ENCODE results near the gene MYEF2. TPM values are rescaled to one million over a fixed set of nuclear protein-coding genes. Genes with fewer than 3 reads are reported as not detected.

MYEF2 gene
- total RNA-seq, 1 experiment from 2014 or later = 112 TPM

DNA sequence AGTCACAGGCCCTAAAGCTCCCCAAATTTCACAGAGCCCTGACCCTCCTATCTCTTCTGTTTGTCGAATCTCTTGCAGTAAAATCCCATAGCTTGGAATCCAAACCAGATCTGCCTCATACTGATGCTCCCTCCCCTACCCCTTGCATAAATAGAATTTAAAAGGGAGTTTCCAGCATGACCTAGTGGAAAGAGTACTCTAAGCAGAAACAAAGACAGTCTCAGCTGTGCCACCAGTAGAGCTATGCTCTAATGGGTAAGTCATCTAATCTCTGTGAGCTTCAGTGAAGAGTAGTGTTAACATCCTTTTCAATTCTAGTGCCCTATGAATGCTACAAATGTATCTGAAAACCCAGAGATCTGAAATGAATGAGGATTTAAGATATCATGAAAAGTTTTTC is 24.0 kb upstream of the MYEF2 start:
- DNase-seq (ENCODE audit: low spot score) = no peak
- intact Hi-C loops (cut with micrococcal nuclease; ENCODE audit: unreplicated experiment) = no loop called here
- Histone ChIP-seq H3K36me3 (ENCODE audit: insufficient read depth, low read length, poor library complexity, severe bottlenecking) (no peaks in the 10 kb centered on the region), H3K9me3 (ENCODE audit: low read depth, low read length, poor library complexity, severe bottlenecking) (no peaks in the 10 kb centered on the region), H3K27me3 (replicated peaks; ENCODE audit: insufficient read depth, low read depth, low read length, poor library complexity) (peaks cover 47% of the 10 kb centered on the region), H3K4me3 (ENCODE audit: low read depth, low read length, poor library complexity, severe bottlenecking) (no peak overlapping the region), H3K4me1 (ENCODE audit: insufficient read depth, low read length, poor library complexity, severe bottlenecking) (no peaks in the 10 kb centered on the region), H3K27ac (ENCODE audit: low read depth, low read length, poor library complexity, severe bottlenecking) (no peak overlapping the region)
- CTCF ChIA-PET = no interaction called here
- POLR2A ChIA-PET (ENCODE audit: low non-redundant PET) = no interaction called here
- no TSS peak for BruUV-seq (replicated peaks)
- TF ChIP-seq, protein P1, sequence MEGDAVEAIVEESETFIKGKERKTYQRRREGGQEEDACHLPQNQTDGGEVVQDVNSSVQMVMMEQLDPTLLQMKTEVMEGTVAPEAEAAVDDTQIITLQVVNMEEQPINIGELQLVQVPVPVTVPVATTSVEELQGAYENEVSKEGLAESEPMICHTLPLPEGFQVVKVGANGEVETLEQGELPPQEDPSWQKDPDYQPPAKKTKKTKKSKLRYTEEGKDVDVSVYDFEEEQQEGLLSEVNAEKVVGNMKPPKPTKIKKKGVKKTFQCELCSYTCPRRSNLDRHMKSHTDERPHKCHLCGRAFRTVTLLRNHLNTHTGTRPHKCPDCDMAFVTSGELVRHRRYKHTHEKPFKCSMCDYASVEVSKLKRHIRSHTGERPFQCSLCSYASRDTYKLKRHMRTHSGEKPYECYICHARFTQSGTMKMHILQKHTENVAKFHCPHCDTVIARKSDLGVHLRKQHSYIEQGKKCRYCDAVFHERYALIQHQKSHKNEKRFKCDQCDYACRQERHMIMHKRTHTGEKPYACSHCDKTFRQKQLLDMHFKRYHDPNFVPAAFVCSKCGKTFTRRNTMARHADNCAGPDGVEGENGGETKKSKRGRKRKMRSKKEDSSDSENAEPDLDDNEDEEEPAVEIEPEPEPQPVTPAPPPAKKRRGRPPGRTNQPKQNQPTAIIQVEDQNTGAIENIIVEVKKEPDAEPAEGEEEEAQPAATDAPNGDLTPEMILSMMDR (conservative IDR thresholded peaks at IDR 0.05; ENCODE audit: low read depth, low read length) = no peak
- TF ChIP-seq EZH2 (IDR thresholded peaks at IDR 0.05; ENCODE audit: borderline replicate concordance, low read depth, low read length, poor library complexity, severe bottlenecking) = no peak

DNA sequence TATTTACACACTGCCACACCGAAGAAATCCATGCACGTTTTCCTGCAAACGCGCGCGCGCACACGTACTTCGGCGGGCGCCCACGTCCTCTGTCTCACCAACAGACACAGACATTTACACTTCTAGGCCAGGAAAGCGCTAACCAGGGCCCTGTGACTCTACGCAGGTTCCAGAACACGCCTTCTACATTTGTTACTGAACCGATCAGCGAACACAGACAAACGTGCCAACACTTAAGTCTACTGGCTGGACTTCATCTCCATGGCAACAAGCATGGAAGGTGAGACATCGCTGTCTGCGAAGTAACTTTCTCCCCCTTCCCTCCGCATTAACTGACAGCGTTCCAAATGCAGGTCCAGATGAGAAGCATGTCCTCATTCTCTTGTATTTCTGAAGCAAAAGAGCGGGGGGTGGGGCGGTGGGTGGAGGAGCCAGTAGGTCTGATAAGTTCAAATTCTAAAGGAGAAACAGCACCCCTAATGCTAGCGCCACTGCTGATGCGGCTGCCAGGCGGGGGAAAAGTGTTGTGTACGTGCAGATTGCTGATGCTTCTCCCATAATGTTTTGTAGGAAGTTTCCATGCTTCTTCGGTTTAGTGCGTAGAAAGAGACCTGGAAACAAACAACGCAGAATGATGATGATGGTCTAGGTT is 13.6 kb upstream of the MYEF2 start, which contains the start of gene CTXN2:
TSS of gene CTXN2 (plus strand) at position 92 of the 652 bp plus-strand sequence. CDS start 9,636 bp downstream, outside the sequence.
- no peak within 1 kb of the TSS for H3K4me3 ChIP-seq (ENCODE audit: low read depth, low read length, poor library complexity, severe bottlenecking)
- no TSS peak for BruUV-seq (replicated peaks)
- TF ChIP-seq, protein P1 (conservative IDR thresholded peaks at IDR 0.05; ENCODE audit: low read depth, low read length) = no peak
- no peak for TF ChIP-seq EZH2 (IDR thresholded peaks at IDR 0.05; ENCODE audit: borderline replicate concordance, low read depth, low read length, poor library complexity, severe bottlenecking)
- intact Hi-C loops (cut with micrococcal nuclease; ENCODE audit: unreplicated experiment) = no loop called here
- no peak within 1 kb of the TSS for H3K27ac ChIP-seq (ENCODE audit: low read depth, low read length, poor library complexity, severe bottlenecking)
- H3K9me3 ChIP-seq (ENCODE audit: low read depth, low read length, poor library complexity, severe bottlenecking) = no peaks in the 10 kb centered on the region
- ChIA-PET POLR2A (ENCODE audit: low non-redundant PET) (no interaction called here), CTCF (no interaction called here)
- peaks cover 72% of the 10 kb centered on the region for H3K27me3 ChIP-seq (replicated peaks; ENCODE audit: insufficient read depth, low read depth, low read length, poor library complexity)
- no peaks in the 10 kb centered on the region for H3K36me3 ChIP-seq (ENCODE audit: insufficient read depth, low read length, poor library complexity, severe bottlenecking)
- no peaks in the 10 kb centered on the region for H3K4me1 ChIP-seq (ENCODE audit: insufficient read depth, low read length, poor library complexity, severe bottlenecking)
- no peak for DNase-seq (ENCODE audit: low spot score)

DNA sequence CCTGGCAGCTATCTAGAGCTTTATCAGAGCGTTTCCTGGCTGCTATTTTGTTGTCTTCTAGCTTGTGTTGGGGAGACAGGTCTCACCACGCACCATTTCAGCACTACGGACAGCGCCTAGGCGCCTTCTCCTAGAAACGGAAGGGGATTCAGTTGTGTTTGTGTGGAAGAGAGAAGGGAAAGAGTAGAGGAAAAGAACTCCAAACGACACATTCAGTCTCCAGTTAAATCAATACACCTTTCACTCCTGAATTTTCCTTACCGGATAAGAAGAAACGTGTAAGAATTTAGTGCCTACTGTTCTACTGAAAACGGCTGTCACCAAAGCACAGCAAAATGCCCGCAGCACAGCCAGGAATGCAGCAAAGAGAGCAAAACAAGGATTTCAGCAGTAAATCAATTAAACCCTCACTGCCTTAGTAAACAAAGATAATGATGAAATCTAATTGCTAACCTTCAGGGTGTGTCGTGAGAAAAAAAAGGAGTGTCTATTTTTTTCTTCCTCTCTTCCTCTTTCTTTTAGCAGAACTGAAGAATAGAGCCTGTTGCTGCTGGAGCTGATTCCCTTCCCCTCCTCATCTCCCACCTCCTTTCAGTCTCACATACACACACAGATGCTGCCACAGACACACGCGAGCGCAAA is 13.0 kb upstream of the MYEF2 start:
- CTCF ChIA-PET = no interaction called here
- no TSS peak for BruUV-seq (replicated peaks)
- peak; percentile 85 for DNase-seq (ENCODE audit: low spot score)
- H3K27ac ChIP-seq (ENCODE audit: low read depth, low read length, poor library complexity, severe bottlenecking) = no peak overlapping the region
- peaks cover 71% of the 10 kb centered on the region for H3K27me3 ChIP-seq (replicated peaks; ENCODE audit: insufficient read depth, low read depth, low read length, poor library complexity)
- no peak overlapping the region for H3K4me3 ChIP-seq (ENCODE audit: low read depth, low read length, poor library complexity, severe bottlenecking)
- peaks cover 5% of the 10 kb centered on the region for H3K4me1 ChIP-seq (ENCODE audit: insufficient read depth, low read length, poor library complexity, severe bottlenecking)
- TF ChIP-seq EZH2 (IDR thresholded peaks at IDR 0.05; ENCODE audit: borderline replicate concordance, low read depth, low read length, poor library complexity, severe bottlenecking) = no peak
- TF ChIP-seq, protein P1 (conservative IDR thresholded peaks at IDR 0.05; ENCODE audit: low read depth, low read length) = no peak
- no peaks in the 10 kb centered on the region for H3K36me3 ChIP-seq (ENCODE audit: insufficient read depth, low read length, poor library complexity, severe bottlenecking)
- intact Hi-C loops (cut with micrococcal nuclease; ENCODE audit: unreplicated experiment) = no loop called here
- POLR2A ChIA-PET (ENCODE audit: low non-redundant PET) = interaction anchor here (0.5 kb wide), 1 partner anchor 96 kb away, joined by 3 read pairs; no protein-coding TSS in a partner anchor
- H3K9me3 ChIP-seq (ENCODE audit: low read depth, low read length, poor library complexity, severe bottlenecking) = no peaks in the 10 kb centered on the region
